SK-N-SH (cell line): ENCODE results near the gene NARS2. TPM values are rescaled to one million over a fixed set of nuclear protein-coding genes. Genes with fewer than 3 reads are reported as not detected.

Experiments used
- CTCF ChIA-PET: fragments of 300-600, 350-600 bp; formaldehyde crosslinking; extraction: SDS; loops from one replicate; lab custom pipeline; 2021; lab: Yijun Ruan, JAX
- POLR2A ChIA-PET: fragments of 350-600 bp; sonication (Branson Sonifier 250); formaldehyde crosslinking; extraction: SDS; loops from one replicate; lab custom pipeline; 2020; ENCODE audit warnings: antibody characterized with exemption, inconsistent platforms; lab: Yijun Ruan, JAX
- DNase-seq: peaks from one replicate; pipeline ENCODE4 v3.0.0; 2012
- H2AFZ ChIP-seq: fragments of 200-600 bp; sonication (generic); 2 replicates; pipeline ENCODE4 v1.8.1; 2016; ENCODE audit warnings: antibody characterized with exemption, mild to moderate bottlenecking, low read depth
- H3F3A ChIP-seq: fragments of 200-600 bp; sonication (generic); replicated peaks from 2 replicates; pipeline ENCODE3; 2016; ENCODE audit warnings: antibody characterized with exemption, mild to moderate bottlenecking; ENCODE audit not compliant: insufficient read depth
- H3K27ac ChIP-seq, 2 experiments: fragments of 200-500 bp in 1 of 2; fragments of 200-600 bp in 1 of 2; sonication (Bioruptor generic) in 1 of 2; sonication (generic), shearing (Covaris generic) in 1 of 2; 2 replicates each; pipeline versions ENCODE4 v1.5.1 to v1.6.1; 2014 to 2016; ENCODE audit warnings: low read depth in 2 of 2, inconsistent platforms in 1 of 2, low read length in 1 of 2, mild to moderate bottlenecking in 1 of 2, mixed read lengths in 1 of 2
- H3K27me3 ChIP-seq: fragments of 200-600 bp; sonication (generic), shearing (Covaris generic); 2 replicates; pipeline ENCODE4 v1.6.1; 2016; ENCODE audit warnings: mixed run types; ENCODE audit not compliant: insufficient read depth
- H3K36me3 ChIP-seq, 2 experiments: fragments of 200-500 bp in 1 of 2; fragments of 200-600 bp in 1 of 2; sonication (Bioruptor generic) in 1 of 2; sonication (generic) in 1 of 2; replicated peaks in 1 of 2; 2 replicates each; pipeline versions ENCODE3 to v1.5.1; 2014 to 2016; ENCODE audit warnings: low read length in 1 of 2, mild to moderate bottlenecking in 1 of 2; ENCODE audit not compliant: insufficient read depth in 2 of 2, control insufficient read depth in 1 of 2
- H3K4me1 ChIP-seq, 2 experiments: fragments of 200-500 bp in 1 of 2; fragments of 200-600 bp in 1 of 2; sonication (Bioruptor generic) in 1 of 2; sonication (generic), shearing (Covaris generic) in 1 of 2; 2 replicates each; pipeline versions ENCODE4 v1.5.1 to v1.6.1; 2014 to 2016; ENCODE audit warnings: low read depth in 1 of 2, low read length in 1 of 2, mixed run types in 1 of 2; ENCODE audit not compliant: insufficient read depth in 2 of 2, control insufficient read depth in 1 of 2
- H3K4me2 ChIP-seq: fragments of 200-600 bp; sonication (generic), shearing (Covaris generic); 2 replicates; pipeline ENCODE4 v1.6.1; 2017; ENCODE audit warnings: mixed run types
- H3K4me3 ChIP-seq, 2 experiments: fragments of 200-500 bp in 1 of 2; fragments of 200-600 bp in 1 of 2; sonication (Bioruptor generic) in 1 of 2; sonication (generic), shearing (Covaris generic) in 1 of 2; 2 replicates each; pipeline versions ENCODE4 v1.5.1 to v1.8.1; 2014 to 2016; ENCODE audit warnings: low read depth in 2 of 2, inconsistent platforms in 1 of 2, low read length in 1 of 2, mild to moderate bottlenecking in 1 of 2, mixed read lengths in 1 of 2, moderate library complexity in 1 of 2
- H3K79me2 ChIP-seq: fragments of 200-600 bp; sonication (generic); 2 replicates; pipeline ENCODE4 v1.8.1; 2017; ENCODE audit warnings: mild to moderate bottlenecking; ENCODE audit not compliant: insufficient read depth
- H3K9ac ChIP-seq: fragments of 200-600 bp; sonication (generic); 2 replicates; pipeline ENCODE4 v1.6.1; 2017; ENCODE audit warnings: mixed run types
- H3K9me2 ChIP-seq: fragments of 200-600 bp; sonication (generic); 2 replicates; pipeline ENCODE4 v1.6.1; 2017; ENCODE audit warnings: mixed run types
- H3K9me3 ChIP-seq: fragments of 200-600 bp; sonication (generic); 2 replicates; pipeline ENCODE4 v1.6.1; 2017; ENCODE audit warnings: mixed run types, mild to moderate bottlenecking, moderate library complexity
- H4K20me1 ChIP-seq: fragments of 200-600 bp; sonication (generic); 2 replicates; pipeline ENCODE4 v1.6.1; 2017; ENCODE audit warnings: mild to moderate bottlenecking, mixed run types; ENCODE audit not compliant: insufficient read depth
- CHD2 ChIP-seq: fragments of 150-350 bp; IDR thresholded peaks from 2 replicates; pipeline ENCODE4 v1.6.1; 2018; ENCODE audit warnings: low read length; ENCODE audit not compliant: partially characterized antibody
- EP300 ChIP-seq, 2 experiments: IDR thresholded peaks; 2 replicates each; pipeline versions ENCODE4 v1.4.0 to v1.6.1; 2012; ENCODE audit warnings: borderline replicate concordance in 1 of 2, low read depth in 1 of 2, low read length in 1 of 2
- EZH2phosphoT487 ChIP-seq: fragments of 200-600 bp; sonication (generic); IDR thresholded peaks from 2 replicates; pipeline ENCODE4 v1.6.1; 2017; ENCODE audit warnings: low read depth, mixed run types, mild to moderate bottlenecking, antibody characterized with exemption, moderate library complexity, borderline replicate concordance
- FOSL2 ChIP-seq: IDR thresholded peaks from 2 replicates; pipeline ENCODE4 v1.4.0; 2012; ENCODE audit warnings: low read depth, mild to moderate bottlenecking, moderate library complexity, borderline replicate concordance
- GABPA ChIP-seq: IDR thresholded peaks from 2 replicates; pipeline ENCODE4 v1.4.0; 2012; ENCODE audit warnings: low read depth, mild to moderate bottlenecking
- MAX ChIP-seq: IDR thresholded peaks from 2 replicates; pipeline ENCODE4 v1.4.0; 2012; ENCODE audit warnings: low read depth
- MEF2A ChIP-seq: IDR thresholded peaks from 2 replicates; pipeline ENCODE4 v1.4.0; 2012; ENCODE audit warnings: low read depth, borderline replicate concordance
- MXI1 ChIP-seq: IDR thresholded peaks from 2 replicates; pipeline ENCODE4 v1.6.1; 2012; ENCODE audit warnings: mild to moderate bottlenecking, low read depth, low read length, improper control_type of control experiment
- NFIC ChIP-seq: IDR thresholded peaks from 2 replicates; pipeline ENCODE4 v1.4.0; 2012; ENCODE audit warnings: borderline replicate concordance
- PBX3 ChIP-seq: IDR thresholded peaks from 2 replicates; pipeline ENCODE4; 2012
- RAD21 ChIP-seq: IDR thresholded peaks from 2 replicates; pipeline ENCODE4 v1.6.1; 2012; ENCODE audit warnings: mild to moderate bottlenecking, low read length
- RCOR1 ChIP-seq: fragments of 150-350 bp; IDR thresholded peaks from 2 replicates; pipeline ENCODE4 v1.6.1; 2017; ENCODE audit warnings: antibody characterized with exemption, low read length
- REST ChIP-seq: IDR thresholded peaks from 2 replicates; pipeline ENCODE4 v1.6.1; 2012; ENCODE audit warnings: mild to moderate bottlenecking, low read depth, low read length, moderate library complexity
- RXRA ChIP-seq: IDR thresholded peaks from 2 replicates; pipeline ENCODE4 v1.4.0; 2012; ENCODE audit warnings: low read depth, mild to moderate bottlenecking, borderline replicate concordance
- SIN3A ChIP-seq: IDR thresholded peaks from 2 replicates; pipeline ENCODE4 v1.6.1; 2012; ENCODE audit warnings: low read depth, mild to moderate bottlenecking, low read length, moderate library complexity, borderline replicate concordance
- SMC3 ChIP-seq: IDR thresholded peaks from 2 replicates; pipeline ENCODE4 v1.6.1; 2012; ENCODE audit warnings: low read depth, low read length, improper control_type of control experiment
- TEAD4 ChIP-seq: IDR thresholded peaks from 2 replicates; pipeline ENCODE4 v1.4.0; 2012; ENCODE audit warnings: mild to moderate bottlenecking, borderline replicate concordance; ENCODE audit not compliant: insufficient read depth
- USF1 ChIP-seq: IDR thresholded peaks from 2 replicates; pipeline ENCODE4 v1.4.0; 2012; ENCODE audit warnings: low read depth, borderline replicate concordance
- USF2 ChIP-seq: fragments of 150-350 bp; IDR thresholded peaks from 2 replicates; pipeline ENCODE4 v1.6.1; 2017; ENCODE audit warnings: antibody characterized with exemption, low read length, low read depth, borderline replicate concordance
- WGBS: methylation state at CpG from one replicate; pipeline ENCODE4 v1.1.6; 2017; ENCODE audit warnings: low lambda C conversion rate; 5-methylcytosine and 5-hydroxymethylcytosine counted together
- polyA plus RNA-seq, 3 experiments: library from polyadenylated mRNA; depleted of rRNA; stranded (reverse); fragments of >200 nt; gene quantifications; 2 replicates each; pipeline ENCODE4 v1.2.3, GENCODE V29; 2012

The NARS2 gene
- polyA plus RNA-seq, 1 of the 3 experiments (the other 2 are of a cell fraction) = 8.9 TPM

- no peak for DNase-seq
- Histone ChIP-seq H3K4me3 (no peak overlapping the region), H4K20me1 (no peaks in the 10 kb centered on the region), H3K9me3 (no peaks in the 10 kb centered on the region), H3F3A (peaks cover 8% of the 10 kb centered on the region), H3K36me3 (no peaks in the 10 kb centered on the region), H3K4me2 (no peak overlapping the region), H3K4me1 (peaks cover 0 to 11% of the 10 kb centered on the region in 2 experiments; a peak in 2 of 4 replicates), H3K27me3 (no peaks in the 10 kb centered on the region), H2AFZ (no peak overlapping the region), H3K79me2 (peaks cover 17% of the 10 kb centered on the region), H3K9ac (no peak overlapping the region), H3K9me2 (no peaks in the 10 kb centered on the region), H3K27ac (no peak overlapping the region)
- TF ChIP-seq MEF2A (no peak), NFIC (no peak), PBX3 (no peak), REST (no peak), MAX (no peak), EZH2phosphoT487 (no peak), RXRA (no peak), EP300 (IDR thresholded peaks at IDR 0.05; ENCODE audit: borderline replicate concordance in 1 of 2, low read depth in 1 of 2, low read length in 1 of 2) (no peak), USF1 (no peak), SMC3 (no peak), CHD2 (no peak), RCOR1 (no peak), TEAD4 (no peak), GABPA (no peak), RAD21 (no peak), MXI1 (no peak), SIN3A (no peak), FOSL2 (no peak), USF2 (no peak)
- 58% methylated on average over 4 of the region's 4 CpGs for WGBS
- CTCF ChIA-PET = interaction anchor here (0.7 kb wide), 1 partner anchor 844 kb away, joined by 3 read pairs; no protein-coding TSS in a partner anchor
- POLR2A ChIA-PET = no interaction called here
Observed at GRCh38 chr11:78577495-78577894, 2.8 kb upstream of the NARS2 start.
